ENCODE results near the gene GPR137B. TPM values are rescaled to one million over a fixed set of nuclear protein-coding genes. Genes with fewer than 3 reads are reported as not detected.

Gene GPR137B
- total and polyA plus RNA-seq, 3 donors from 2014 or later: 8.4 to 18.3 (median 13.3) TPM

DNA sequence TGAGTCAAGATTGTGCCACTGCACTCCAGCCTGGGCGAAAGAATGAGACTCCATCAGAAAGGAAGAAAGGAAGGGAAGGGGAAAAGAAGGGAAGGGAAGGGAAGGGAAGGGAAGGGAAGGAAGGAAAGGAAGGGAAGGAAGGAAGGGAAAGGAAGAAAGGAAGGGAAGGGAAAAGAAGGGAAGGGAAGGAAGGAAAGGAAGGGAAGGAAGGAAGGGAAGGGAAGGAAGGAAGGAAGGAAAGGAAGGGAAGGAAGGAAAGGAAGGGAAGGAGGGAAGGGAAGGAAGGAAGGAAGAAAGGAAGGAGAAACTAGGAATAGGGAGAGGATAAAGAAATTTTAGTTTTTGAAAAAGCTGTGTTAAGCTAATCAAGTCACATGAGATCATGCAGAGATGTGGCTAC, 44.1 kb upstream of the GPR137B start:
- DNase-seq: no peak
- peaks cover 5% of the 10 kb centered on the region for H3K4me1 ChIP-seq
- H3K27ac ChIP-seq: no peak overlapping the region
- no peak overlapping the region for H3K4me3 ChIP-seq
- intact Hi-C loops (cut with DNase I; ENCODE audit: low total_unique reads): no loop called here
- no peaks in the 10 kb centered on the region for H3K27me3 ChIP-seq
- H3K9me3 ChIP-seq: no peaks in the 10 kb centered on the region
- TF ChIP-seq, protein P1, sequence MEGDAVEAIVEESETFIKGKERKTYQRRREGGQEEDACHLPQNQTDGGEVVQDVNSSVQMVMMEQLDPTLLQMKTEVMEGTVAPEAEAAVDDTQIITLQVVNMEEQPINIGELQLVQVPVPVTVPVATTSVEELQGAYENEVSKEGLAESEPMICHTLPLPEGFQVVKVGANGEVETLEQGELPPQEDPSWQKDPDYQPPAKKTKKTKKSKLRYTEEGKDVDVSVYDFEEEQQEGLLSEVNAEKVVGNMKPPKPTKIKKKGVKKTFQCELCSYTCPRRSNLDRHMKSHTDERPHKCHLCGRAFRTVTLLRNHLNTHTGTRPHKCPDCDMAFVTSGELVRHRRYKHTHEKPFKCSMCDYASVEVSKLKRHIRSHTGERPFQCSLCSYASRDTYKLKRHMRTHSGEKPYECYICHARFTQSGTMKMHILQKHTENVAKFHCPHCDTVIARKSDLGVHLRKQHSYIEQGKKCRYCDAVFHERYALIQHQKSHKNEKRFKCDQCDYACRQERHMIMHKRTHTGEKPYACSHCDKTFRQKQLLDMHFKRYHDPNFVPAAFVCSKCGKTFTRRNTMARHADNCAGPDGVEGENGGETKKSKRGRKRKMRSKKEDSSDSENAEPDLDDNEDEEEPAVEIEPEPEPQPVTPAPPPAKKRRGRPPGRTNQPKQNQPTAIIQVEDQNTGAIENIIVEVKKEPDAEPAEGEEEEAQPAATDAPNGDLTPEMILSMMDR (IDR thresholded peaks at IDR 0.05): no peak
- TF ChIP-seq POLR2A (IDR thresholded peaks at IDR 0.05): no peak
- no peaks in the 10 kb centered on the region for H3K36me3 ChIP-seq (ENCODE audit: low read depth, missing control alignments)
- 43 to 50% methylated on average over 1 of the region's 1 CpG for WGBS, 2 donors

DNA sequence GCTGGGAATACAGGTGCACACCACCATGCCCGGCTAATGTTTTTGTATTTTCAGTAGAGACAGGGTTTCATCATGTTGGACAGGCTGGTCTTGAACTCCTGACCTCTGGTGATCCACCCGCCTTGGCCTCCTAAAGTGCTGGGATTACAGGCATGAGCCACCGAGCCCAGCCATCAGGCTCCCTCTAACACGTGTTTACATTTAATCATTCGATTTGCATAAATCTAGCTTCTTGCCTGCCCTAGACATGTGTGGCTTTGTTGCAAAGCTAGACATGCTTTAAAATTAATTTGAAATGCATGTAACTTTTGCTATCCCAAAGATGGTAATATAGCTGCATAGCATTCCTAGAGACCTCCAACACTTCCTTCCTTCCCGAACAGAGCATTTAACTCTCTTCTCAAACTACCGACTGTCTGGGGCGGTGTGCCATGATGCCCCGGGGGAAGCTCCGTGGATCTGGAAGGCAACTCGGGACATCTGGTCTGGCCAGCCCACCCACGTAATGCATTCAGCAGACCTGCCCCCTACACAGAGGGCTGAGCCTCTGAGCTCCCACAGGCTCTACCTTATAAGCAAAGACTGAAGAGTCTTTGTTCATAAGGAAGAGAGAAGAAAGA, 42.9 kb upstream of the GPR137B start:
- no peaks in the 10 kb centered on the region for H3K9me3 ChIP-seq
- no peak overlapping the region for H3K27ac ChIP-seq
- 47 to 59% methylated on average over 12 of the region's 12 CpGs for WGBS, 2 donors
- H3K36me3 ChIP-seq (ENCODE audit: low read depth, missing control alignments): no peaks in the 10 kb centered on the region
- TF ChIP-seq, protein P1 (IDR thresholded peaks at IDR 0.05): no peak
- no peak for TF ChIP-seq POLR2A (IDR thresholded peaks at IDR 0.05)
- no peak overlapping the region for H3K4me3 ChIP-seq
- no peaks in the 10 kb centered on the region for H3K27me3 ChIP-seq
- H3K4me1 ChIP-seq: peaks cover 5% of the 10 kb centered on the region
- intact Hi-C loops (cut with DNase I; ENCODE audit: low total_unique reads): no loop called here
- no peak for DNase-seq

DNA sequence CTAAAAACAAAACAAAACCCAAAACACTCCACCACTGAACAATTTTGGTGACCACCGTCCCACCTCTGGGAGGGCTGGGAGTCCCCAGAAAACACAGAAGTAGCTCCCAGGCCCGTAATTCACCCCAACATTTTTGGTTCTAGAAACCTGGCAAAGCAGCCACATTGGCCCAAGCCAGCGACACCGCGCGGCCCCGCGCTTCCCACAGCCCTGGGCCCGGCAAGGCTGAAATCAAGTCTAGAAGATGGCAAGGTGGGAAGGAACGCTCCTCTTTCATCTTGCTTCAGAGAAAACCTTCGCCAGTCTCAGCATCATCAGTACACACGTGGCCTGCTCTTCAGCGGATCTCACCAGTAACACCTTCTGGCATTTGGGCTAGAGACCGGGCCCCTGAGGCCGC, 41.5 kb upstream of the GPR137B start:
- no peaks in the 10 kb centered on the region for H3K27me3 ChIP-seq
- 82 to 86% methylated on average over 15 of the region's 15 CpGs for WGBS, 2 donors
- no peaks in the 10 kb centered on the region for H3K36me3 ChIP-seq (ENCODE audit: low read depth, missing control alignments)
- no peak for DNase-seq
- H3K9me3 ChIP-seq: no peaks in the 10 kb centered on the region
- TF ChIP-seq POLR2A (IDR thresholded peaks at IDR 0.05): no peak
- H3K4me3 ChIP-seq: no peak overlapping the region
- H3K27ac ChIP-seq: no peak overlapping the region
- H3K4me1 ChIP-seq: peaks cover 5% of the 10 kb centered on the region
- intact Hi-C loops (cut with DNase I; ENCODE audit: low total_unique reads): no loop called here

DNA sequence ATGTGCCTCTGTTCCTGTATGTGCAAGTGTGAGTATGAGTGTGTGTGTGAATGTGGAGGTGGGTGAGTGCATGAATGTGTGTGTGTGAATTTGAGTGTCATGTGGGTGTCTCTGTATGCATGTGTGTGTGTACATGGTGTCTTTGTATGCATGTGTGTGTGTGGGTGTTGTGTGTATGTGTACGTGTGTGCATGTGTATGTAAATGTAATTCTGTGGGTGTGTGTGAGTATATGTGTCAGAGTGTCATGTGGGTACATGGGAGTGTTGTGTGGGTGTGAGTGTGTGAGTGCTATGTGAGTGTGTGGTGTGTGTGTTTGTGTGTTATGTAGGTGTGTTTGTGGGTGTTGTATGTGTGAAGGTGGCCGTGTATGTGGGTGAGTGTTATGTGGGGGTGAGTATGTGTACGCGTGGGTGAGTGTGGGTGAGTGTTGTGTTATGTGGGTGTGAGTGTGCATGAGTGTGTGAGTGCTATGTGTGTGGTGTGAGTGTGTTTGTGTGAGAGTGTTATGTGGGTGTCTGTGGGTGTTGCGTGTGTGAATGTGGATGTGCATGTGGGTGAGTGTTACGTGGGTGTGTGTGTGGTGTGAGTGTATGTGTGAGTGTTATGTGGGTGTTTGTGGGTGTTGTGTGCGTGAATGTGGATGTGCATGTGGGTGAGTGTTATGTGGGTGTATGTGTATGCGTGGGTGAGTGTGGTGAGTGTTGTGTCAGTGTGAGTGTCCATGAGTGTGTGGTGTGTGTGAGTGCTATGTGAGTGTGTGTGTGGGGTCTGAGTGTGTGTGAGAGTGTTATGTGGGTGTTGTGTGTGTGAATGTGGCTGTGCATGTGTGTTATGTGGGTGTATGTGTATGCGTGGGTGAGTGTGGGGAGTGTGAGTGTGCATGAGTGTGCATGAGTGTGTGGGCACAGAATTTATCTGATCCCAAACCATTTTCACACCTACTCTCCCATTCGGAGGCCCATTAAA, 40.8 kb upstream of the GPR137B start:
- intact Hi-C loops (cut with DNase I; ENCODE audit: low total_unique reads): no loop called here

DNA sequence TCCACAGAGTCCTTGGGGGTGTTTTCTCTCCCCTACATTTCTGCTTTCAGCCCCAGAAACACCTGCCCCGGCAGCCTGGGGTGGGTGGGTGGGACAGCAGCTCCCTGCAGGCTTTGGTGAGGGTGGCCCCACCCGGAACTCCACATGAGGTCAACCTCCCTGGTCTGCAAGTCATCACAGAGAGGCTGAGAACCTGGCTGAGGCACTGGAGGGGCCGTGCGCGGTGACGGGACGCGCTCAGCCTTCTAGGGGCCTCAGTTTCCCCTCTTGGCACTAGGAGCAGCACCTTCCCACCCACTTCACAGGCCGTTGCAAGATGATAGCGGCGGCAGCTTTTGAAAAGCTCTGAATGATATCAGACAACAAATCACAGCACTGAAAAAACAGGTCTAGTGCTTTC, 39.7 kb upstream of the GPR137B start:
- TF ChIP-seq, protein P1 (IDR thresholded peaks at IDR 0.05): no peak
- no peak for TF ChIP-seq POLR2A (IDR thresholded peaks at IDR 0.05)
- H3K27ac ChIP-seq: no peak overlapping the region
- no peaks in the 10 kb centered on the region for H3K36me3 ChIP-seq (ENCODE audit: low read depth, missing control alignments)
- H3K9me3 ChIP-seq: no peaks in the 10 kb centered on the region
- no peak overlapping the region for H3K4me3 ChIP-seq
- WGBS, 2 donors: 56 to 66% methylated on average over 11 of the region's 11 CpGs
- intact Hi-C loops (cut with DNase I; ENCODE audit: low total_unique reads): no loop called here
- no peak for DNase-seq
- no peaks in the 10 kb centered on the region for H3K27me3 ChIP-seq
- H3K4me1 ChIP-seq: peaks cover 5% of the 10 kb centered on the region

More for the DNA sequence above, 40.8 kb upstream of the GPR137B start:
- H3K4me1 ChIP-seq: peaks cover 5% of the 10 kb centered on the region
- 67 to 80% methylated on average over 10 of the region's 10 CpGs for WGBS, 2 donors
- no peak overlapping the region for H3K4me3 ChIP-seq
- H3K9me3 ChIP-seq: no peaks in the 10 kb centered on the region
- TF ChIP-seq, protein P1 (IDR thresholded peaks at IDR 0.05): no peak
- no peak for TF ChIP-seq POLR2A (IDR thresholded peaks at IDR 0.05)
- DNase-seq: no peak
- H3K27ac ChIP-seq: no peak overlapping the region
- H3K36me3 ChIP-seq (ENCODE audit: low read depth, missing control alignments): no peaks in the 10 kb centered on the region
- no peaks in the 10 kb centered on the region for H3K27me3 ChIP-seq
